ENCODE data around the gene MAP4K3. TPM values are rescaled to one million over a fixed set of nuclear protein-coding genes. Genes with fewer than 3 reads are reported as not detected.

Gene MAP4K3
- total RNA-seq, 2 experiments from 2014 or later = 12.4 to 17.5 TPM

DNA sequence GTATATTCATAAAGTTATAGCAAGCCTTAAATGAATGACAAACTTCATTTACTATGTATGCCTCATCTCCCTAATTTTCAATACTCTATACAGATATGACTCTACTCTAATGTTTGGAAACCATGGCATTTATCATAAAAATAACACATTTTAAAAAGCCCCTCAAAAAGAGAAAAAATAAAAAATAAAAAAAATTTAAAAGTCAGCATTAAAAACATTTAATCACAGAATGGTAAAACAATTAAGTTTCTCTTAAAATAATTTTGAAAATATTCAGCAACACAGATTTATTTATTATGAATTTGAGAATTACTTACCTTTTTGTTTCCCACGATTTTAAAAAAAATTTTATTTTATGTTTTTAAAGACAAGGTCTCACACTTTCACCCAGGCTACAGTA is 128.3 kb downstream of the MAP4K3 start:
- Histone ChIP-seq H3K4me2 (ENCODE audit: low read length) (no peak overlapping the region), H3K27ac (ENCODE audit: low read depth, low read length, poor library complexity, severe bottlenecking) (no peak overlapping the region), H3K4me3 (ENCODE audit: low read depth, low read length, poor library complexity, severe bottlenecking) (no peak overlapping the region), H3K36me3 (ENCODE audit: insufficient read depth, low read length) (peaks cover 12% of the 10 kb centered on the region; the same call in 1 of the 2 replicates), H3K9me2 (ENCODE audit: insufficient read depth, low read length) (no peaks in the 10 kb centered on the region), H4K20me1 (ENCODE audit: insufficient read depth, low read length) (no peaks in the 10 kb centered on the region), H3K4me1 (ENCODE audit: insufficient read depth, low read length, poor library complexity, severe bottlenecking) (no peaks in the 10 kb centered on the region), H3K9me3 (ENCODE audit: low read length) (no peaks in the 10 kb centered on the region), H2AFZ (ENCODE audit: low read length) (no peak overlapping the region), H3K79me2 (ENCODE audit: insufficient read depth, low read depth, low read length) (no peaks in the 10 kb centered on the region)
- POLR2A ChIA-PET = interaction anchor here (0.7 kb wide), 1 partner anchor 1823 kb away, joined by 4 read pairs; no protein-coding TSS in a partner anchor
- no TSS peak for BruUV-seq (replicated peaks)
- intact Hi-C loops (cut with micrococcal nuclease; ENCODE audit: unreplicated experiment) = no loop called here
- DNase-seq (ENCODE audit: low spot score) = no peak
- CTCF ChIA-PET (ENCODE audit: unreplicated experiment) = no interaction called here
- TF ChIP-seq EZH2phosphoT487 (IDR thresholded peaks at IDR 0.05; ENCODE audit: borderline replicate concordance, low read depth, low read length) (no peak), CTCF (conservative IDR thresholded peaks at IDR 0.05; ENCODE audit: low read length) (no peak)

DNA sequence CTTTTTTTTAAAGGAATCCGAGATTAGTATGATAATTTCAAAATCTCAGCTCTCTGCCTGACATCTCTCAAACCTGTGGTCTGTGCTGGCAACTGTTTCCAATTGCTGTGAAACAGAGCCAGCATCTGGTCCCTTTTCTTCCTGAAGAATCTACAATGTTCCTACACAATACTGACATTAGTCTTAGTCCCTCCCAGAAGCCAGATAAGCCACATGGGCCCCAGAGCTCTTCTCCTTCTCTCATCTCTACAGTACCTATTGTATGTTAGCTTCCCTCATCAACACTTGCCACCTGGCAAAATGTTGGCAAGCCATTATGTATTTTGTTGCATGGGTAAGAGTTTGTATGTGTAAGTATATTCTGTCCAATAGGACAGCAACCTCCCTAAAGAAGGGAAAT is 130.5 kb downstream of the MAP4K3 start:
- no TSS peak for BruUV-seq (replicated peaks)

More for the DNA sequence above, 130.5 kb downstream of the MAP4K3 start:
- Histone ChIP-seq H3K4me1 (ENCODE audit: insufficient read depth, low read length, poor library complexity, severe bottlenecking) (no peaks in the 10 kb centered on the region), H3K4me3 (ENCODE audit: low read depth, low read length, poor library complexity, severe bottlenecking) (no peak overlapping the region), H3K36me3 (ENCODE audit: insufficient read depth, low read length) (0 out of 2 replicates have a peak, but pooled peaks cover 5% of the 10 kb centered on the region), H3K79me2 (ENCODE audit: insufficient read depth, low read depth, low read length) (no peaks in the 10 kb centered on the region), H3K27ac (ENCODE audit: low read depth, low read length, poor library complexity, severe bottlenecking) (no peak overlapping the region), H3K9me2 (ENCODE audit: insufficient read depth, low read length) (no peaks in the 10 kb centered on the region), H2AFZ (ENCODE audit: low read length) (no peak overlapping the region), H4K20me1 (ENCODE audit: insufficient read depth, low read length) (no peaks in the 10 kb centered on the region), H3K4me2 (ENCODE audit: low read length) (no peak overlapping the region), H3K9me3 (ENCODE audit: low read length) (no peaks in the 10 kb centered on the region)
- intact Hi-C loops (cut with micrococcal nuclease; ENCODE audit: unreplicated experiment) = no loop called here
- ChIA-PET POLR2A (interaction anchor here (0.5 kb wide), 1 partner anchor 71 kb away, joined by 3 read pairs; no protein-coding TSS in a partner anchor), CTCF (ENCODE audit: unreplicated experiment) (no interaction called here)
- TF ChIP-seq EZH2phosphoT487 (IDR thresholded peaks at IDR 0.05; ENCODE audit: borderline replicate concordance, low read depth, low read length) = no peak
- no peak for TF ChIP-seq CTCF (conservative IDR thresholded peaks at IDR 0.05; ENCODE audit: low read length)
- DNase-seq (ENCODE audit: low spot score) = no peak
